ENCODE data around the gene SHCBP1L. TPM values are rescaled to one million over a fixed set of nuclear protein-coding genes. Genes with fewer than 3 reads are reported as not detected.

Gene SHCBP1L
- total and polyA plus RNA-seq, 10 donors: not detected

GRCh38 chr1:182990413-182991144, 37.6 kb upstream of the SHCBP1L start:
- TF ChIP-seq POLR2AphosphoS5 (IDR thresholded peaks at IDR 0.05): no peak
- TF ChIP-seq POLR2A (IDR thresholded peaks at IDR 0.05): no peak
- TF ChIP-seq CTCF (IDR thresholded peaks at IDR 0.05 in 8 of 11, conservative IDR thresholded peaks at IDR 0.05 in 3 of 11): no peak
- WGBS, 5 donors: 86 to 94% (median 88%) methylated on average over 7 of the region's 7 CpGs

GRCh38 chr1:182985876-182986275, 32.9 kb upstream of the SHCBP1L start:
- no peak for DNase-seq
- no peak overlapping the region for H3K27ac ChIP-seq
- H3K36me3 ChIP-seq: no peaks in the 10 kb centered on the region
- peaks cover 0 to 6% (median 2%) of the 10 kb centered on the region in 8 donors for H3K9me3 ChIP-seq
- intact Hi-C loops (cut with DNase I; ENCODE audit: low total_unique reads): no loop called here
- no peak overlapping the region for H3K4me3 ChIP-seq
- H3K27me3 ChIP-seq (replicated peaks in 1 of 7): peaks cover 0 to 25% (median 0%) of the 10 kb centered on the region in 7 donors
- no peak for TF ChIP-seq CTCF (IDR thresholded peaks at IDR 0.05 in 8 of 11, conservative IDR thresholded peaks at IDR 0.05 in 3 of 11)
- TF ChIP-seq POLR2AphosphoS5 (IDR thresholded peaks at IDR 0.05): no peak
- TF ChIP-seq POLR2A (IDR thresholded peaks at IDR 0.05): no peak
- no peaks in the 10 kb centered on the region for H3K4me1 ChIP-seq
- WGBS, 5 donors: 74 to 95% (median 91%) methylated on average over 1 of the region's 1 CpG

More at GRCh38 chr1:182990413-182991144, 37.6 kb upstream of the SHCBP1L start:
- no peak overlapping the region for H3K27ac ChIP-seq
- peaks cover 0 to 18% (median 0%) of the 10 kb centered on the region in 7 donors for H3K27me3 ChIP-seq (replicated peaks in 1 of 7)
- H3K36me3 ChIP-seq: no peaks in the 10 kb centered on the region
- no peak for DNase-seq
- intact Hi-C loops (cut with DNase I; ENCODE audit: low total_unique reads): no loop called here
- H3K4me3 ChIP-seq: no peak overlapping the region
- H3K4me1 ChIP-seq: no peaks in the 10 kb centered on the region
- H3K9me3 ChIP-seq: no peaks in the 10 kb centered on the region

- DNase-seq: no peak
- no peaks in the 10 kb centered on the region for H3K36me3 ChIP-seq
- H3K4me1 ChIP-seq: no peaks in the 10 kb centered on the region
- peaks cover 0 to 6% (median 2%) of the 10 kb centered on the region in 8 donors for H3K9me3 ChIP-seq
- WGBS, 5 donors: 85 to 100% (median 88%) methylated on average over 1 of the region's 1 CpG
- TF ChIP-seq CTCF (IDR thresholded peaks at IDR 0.05 in 8 of 11, conservative IDR thresholded peaks at IDR 0.05 in 3 of 11) (no peak), POLR2AphosphoS5 (IDR thresholded peaks at IDR 0.05) (no peak), POLR2A (IDR thresholded peaks at IDR 0.05) (no peak)
- H3K4me3 ChIP-seq: no peak overlapping the region
- H3K27ac ChIP-seq: no peak overlapping the region
- H3K27me3 ChIP-seq (replicated peaks in 1 of 7): peaks cover 0 to 16% (median 0%) of the 10 kb centered on the region in 7 donors
- intact Hi-C loops (cut with DNase I; ENCODE audit: low total_unique reads): no loop called here
These were observed 31.7 kb upstream of the SHCBP1L start for GRCh38 chr1:182984621-182985020.

GRCh38 chr1:182984138-182984537, 31.2 kb upstream of the SHCBP1L start:
- no peak overlapping the region for H3K27ac ChIP-seq
- peaks cover 0 to 6% (median 2%) of the 10 kb centered on the region in 8 donors for H3K9me3 ChIP-seq
- TF ChIP-seq CTCF (IDR thresholded peaks at IDR 0.05 in 8 of 11, conservative IDR thresholded peaks at IDR 0.05 in 3 of 11) (no peak), POLR2A (IDR thresholded peaks at IDR 0.05) (no peak), POLR2AphosphoS5 (IDR thresholded peaks at IDR 0.05) (no peak)
- intact Hi-C loops (cut with DNase I; ENCODE audit: low total_unique reads): no loop called here
- WGBS, 5 donors: 79 to 87% (median 84%) methylated on average over 7 of the region's 7 CpGs
- H3K36me3 ChIP-seq: no peaks in the 10 kb centered on the region
- H3K4me3 ChIP-seq: no peak overlapping the region
- H3K27me3 ChIP-seq (replicated peaks in 1 of 7): peaks cover 0 to 13% (median 0%) of the 10 kb centered on the region in 7 donors
- no peak for DNase-seq
- H3K4me1 ChIP-seq: no peaks in the 10 kb centered on the region
